H1 (cell line): ENCODE results near the gene RTTN. TPM values are rescaled to one million over a fixed set of nuclear protein-coding genes. Genes with fewer than 3 reads are reported as not detected.

Source experiments
- CTCF ChIA-PET: fragments of 300-600 bp; sonication (Branson Sonifier 250); formaldehyde crosslinking; loops from one replicate; lab custom pipeline; 2021; ENCODE audit not compliant: partially characterized antibody; lab: Charles Lee
- POLR2A ChIA-PET: fragments of 300-600 bp; sonication (Branson Sonifier 250); formaldehyde crosslinking; loops from one replicate; lab custom pipeline; 2021; ENCODE audit warnings: inconsistent platforms; ENCODE audit not compliant: partially characterized antibody; lab: Charles Lee
- DNase-seq, 2 experiments: peaks; one replicate each; pipeline versions ENCODE4 v3.0.0 to v3.0.0-alpha.2; 2010 to 2022; ENCODE audit warnings: low spot score in 2 of 2, low read depth in 1 of 2, mixed read lengths in 1 of 2
- FAIRE-seq: peaks from 2 replicates; lab custom pipeline; 2011; peaks lifted over from hg19 to GRCh38; lab: Jason Lieb, UNC
- H2AFZ ChIP-seq: 2 replicates; pipeline ENCODE4 v1.8.1; 2012; ENCODE audit warnings: low read length, inconsistent platforms
- H2AK5ac ChIP-seq: 2 replicates; pipeline ENCODE4 v1.6.1; 2013; ENCODE audit warnings: low read depth, low read length
- H2BK120ac ChIP-seq: replicated peaks from 2 replicates; pipeline ENCODE3; 2013; ENCODE audit warnings: low read depth, low read length, inconsistent platforms
- H2BK12ac ChIP-seq: 2 replicates; pipeline ENCODE4 v1.6.1; 2013; ENCODE audit warnings: low read depth, low read length
- H2BK15ac ChIP-seq: 2 replicates; pipeline ENCODE4 v1.6.1; 2013; ENCODE audit warnings: low read length
- H2BK20ac ChIP-seq: 2 replicates; pipeline ENCODE4 v1.6.1; 2013; ENCODE audit warnings: low read length
- H2BK5ac ChIP-seq: 2 replicates; pipeline ENCODE4 v1.6.1; 2013; ENCODE audit warnings: low read depth, low read length
- H3K14ac ChIP-seq: 2 replicates; pipeline ENCODE4 v1.6.1; 2013; ENCODE audit warnings: inconsistent platforms; ENCODE audit not compliant: insufficient read length
- H3K18ac ChIP-seq: 2 replicates; pipeline ENCODE4 v1.6.1; 2013; ENCODE audit warnings: low read length; ENCODE audit errors: extremely low read depth
- H3K23ac ChIP-seq: 2 replicates; pipeline ENCODE4 v1.6.1; 2013; ENCODE audit warnings: inconsistent platforms; ENCODE audit not compliant: insufficient read length
- H3K23me2 ChIP-seq: 2 replicates; pipeline ENCODE4 v1.6.1; 2013; ENCODE audit warnings: low read depth, low read length
- H3K27ac ChIP-seq: 2 replicates; pipeline ENCODE4 v1.6.1; 2011; ENCODE audit warnings: low read depth, low read length, inconsistent platforms
- H3K27me3 ChIP-seq, 4 experiments: replicated peaks in 1 of 4; 1 replicate in 1 of 4; 2 replicates in 3 of 4; pipeline versions ENCODE4 v1.6.1 to v1.8.1; 2011 to 2013; ENCODE audit warnings: low read length in 3 of 4, mild to moderate bottlenecking in 3 of 4, inconsistent platforms in 2 of 4, mixed read lengths in 2 of 4, moderate library complexity in 1 of 4; ENCODE audit not compliant: control insufficient read depth in 3 of 4, insufficient read depth in 3 of 4; ENCODE audit errors: extremely low read depth in 1 of 4
- H3K36me3 ChIP-seq, 4 experiments: 2 replicates each; pipeline versions ENCODE4 v1.6.1 to v1.8.1; 2011 to 2013; ENCODE audit warnings: mild to moderate bottlenecking in 4 of 4, low read length in 3 of 4, moderate library complexity in 2 of 4, control low read depth in 1 of 4, inconsistent platforms in 1 of 4; ENCODE audit not compliant: insufficient read depth in 4 of 4, control insufficient read depth in 2 of 4
- H3K4ac ChIP-seq: replicated peaks from 2 replicates; pipeline ENCODE3; 2013; ENCODE audit warnings: low read length, low read depth, mixed read lengths, inconsistent platforms; ENCODE audit not compliant: insufficient read length
- H3K4me1 ChIP-seq, 4 experiments: replicated peaks in 1 of 4; 1 replicate in 1 of 4; 2 replicates in 3 of 4; pipeline versions ENCODE4 v1.6.1 to v1.8.1; 2011 to 2013; ENCODE audit warnings: low read length in 3 of 4, inconsistent platforms in 2 of 4, mixed read lengths in 1 of 4; ENCODE audit not compliant: insufficient read depth in 4 of 4, control insufficient read depth in 3 of 4
- H3K4me2 ChIP-seq, 2 experiments: 2 replicates each; pipeline versions ENCODE4 v1.6.1 to v1.8.1; 2011 to 2013; ENCODE audit warnings: low read depth in 2 of 2, low read length in 2 of 2, control low read depth in 1 of 2, inconsistent platforms in 1 of 2, mild to moderate bottlenecking in 1 of 2; ENCODE audit not compliant: insufficient read depth in 1 of 2
- H3K4me3 ChIP-seq, 4 experiments: fragments of 200-600, 300-600 bp in 1 of 4; sonication (generic), shearing (Covaris generic), sonication (Bioruptor Twin) in 1 of 4; 2 replicates each; pipeline versions ENCODE4 v1.5.1 to v1.8.1; 2011 to 2016; ENCODE audit warnings: low read length in 4 of 4, low read depth in 3 of 4, control low read depth in 2 of 4, inconsistent platforms in 2 of 4, mild to moderate bottlenecking in 2 of 4, mixed read lengths in 1 of 4, moderate library complexity in 1 of 4; ENCODE audit not compliant: insufficient read depth in 2 of 4; ENCODE audit errors: extremely low read depth in 1 of 4
- H3K56ac ChIP-seq: replicated peaks from 2 replicates; pipeline ENCODE3; 2013; ENCODE audit warnings: low read depth, mild to moderate bottlenecking, mixed read lengths, low read length, inconsistent platforms; ENCODE audit not compliant: insufficient read length
- H3K79me1 ChIP-seq: 2 replicates; pipeline ENCODE4 v1.6.1; 2013; ENCODE audit warnings: low read depth, low read length, control low read depth
- H3K79me2 ChIP-seq, 2 experiments: 2 replicates each; pipeline versions ENCODE4 v1.6.1 to v1.8.1; 2012 to 2013; ENCODE audit warnings: low read length in 2 of 2, mild to moderate bottlenecking in 2 of 2, inconsistent platforms in 1 of 2; ENCODE audit not compliant: insufficient read depth in 2 of 2, control insufficient read depth in 1 of 2
- H3K9ac ChIP-seq, 4 experiments: replicated peaks in 1 of 4; 1 replicate in 1 of 4; 2 replicates in 3 of 4; pipeline versions ENCODE4 v1.6.1 to v1.8.1; 2011 to 2013; ENCODE audit warnings: low read depth in 3 of 4, low read length in 3 of 4, control low read depth in 2 of 4, mild to moderate bottlenecking in 2 of 4, moderate library complexity in 2 of 4, inconsistent platforms in 1 of 4; ENCODE audit errors: extremely low read depth in 1 of 4
- H3K9me3 ChIP-seq, 2 experiments: 2 replicates each; pipeline versions ENCODE4 v1.6.1 to v1.8.1; 2012 to 2013; ENCODE audit warnings: mild to moderate bottlenecking in 2 of 2, moderate library complexity in 2 of 2, control low read depth in 1 of 2, inconsistent platforms in 1 of 2, low read depth in 1 of 2, low read length in 1 of 2, mixed read lengths in 1 of 2; ENCODE audit not compliant: insufficient read depth in 2 of 2
- H4K20me1 ChIP-seq, 2 experiments: replicated peaks in 1 of 2; 2 replicates each; pipeline versions ENCODE3 to v1.8.1; 2011 to 2013; ENCODE audit warnings: inconsistent platforms in 2 of 2, low read length in 2 of 2, mild to moderate bottlenecking in 1 of 2; ENCODE audit not compliant: insufficient read depth in 2 of 2, control insufficient read depth in 1 of 2
- H4K5ac ChIP-seq: 2 replicates; pipeline ENCODE4 v1.6.1; 2013; ENCODE audit warnings: low read length, low read depth, mixed read lengths, inconsistent platforms; ENCODE audit not compliant: insufficient read length
- H4K8ac ChIP-seq: 2 replicates; pipeline ENCODE4 v1.8.0; 2013; ENCODE audit warnings: mild to moderate bottlenecking, moderate library complexity, low read length, inconsistent platforms; ENCODE audit not compliant: insufficient read depth; ENCODE audit errors: extremely low read depth
- H4K91ac ChIP-seq: replicated peaks from 2 replicates; pipeline ENCODE3; 2013; ENCODE audit warnings: low read length, mixed read lengths, inconsistent platforms; ENCODE audit not compliant: insufficient read length
- PHF8 ChIP-seq: fragments of 200-600 bp; sonication (generic); conservative IDR thresholded peaks from 2 replicates; pipeline ENCODE4 v1.7.1; 2012; ENCODE audit warnings: low read depth, mild to moderate bottlenecking, inconsistent platforms, low read length, moderate library complexity
- RXRA ChIP-seq: IDR thresholded peaks from 2 replicates; pipeline ENCODE4 v1.6.1; 2011; ENCODE audit warnings: low read depth, mild to moderate bottlenecking, low read length, moderate library complexity; ENCODE audit not compliant: insufficient read depth
- WGBS, 2 experiments: shearing (Covaris generic) in 1 of 2; methylation state at CpG; one replicate each; pipeline versions ENCODE4 v1.1.6 to v1.1.7; 2013 to 2015; ENCODE audit warnings: low lambda C conversion rate in 2 of 2, mixed read lengths in 2 of 2, inconsistent platforms in 1 of 2, low coverage in 1 of 2, missing lambda C conversion rate in 1 of 2; ENCODE audit not compliant: insufficient replicate concordance in 2 of 2, insufficient coverage in 1 of 2, insufficient read length in 1 of 2; ENCODE audit errors: extremely low coverage in 1 of 2, missing lambda C conversion rate in 1 of 2; 5-methylcytosine and 5-hydroxymethylcytosine counted together
- polyA plus RNA-seq, 7 experiments: library from polyadenylated mRNA; depleted of rRNA in 3 of 7; stranded (reverse) in 5 of 7; unstranded in 2 of 7; fragments of >200 nt in 5 of 7; fragments of 200-250 nt in 2 of 7; gene quantifications; 1 replicate in 5 of 7; 2 replicates in 1 of 7; 4 replicates in 1 of 7; pipeline versions ENCODE4 v1.2.1 to v1.2.3, GENCODE V29; 2011 to 2013; ENCODE audit warnings: missing spikeins in 2 of 7, mixed read lengths in 2 of 7
- total RNA-seq: library from RNA; stranded (reverse); fragmentation: NEBNext Ultra II Directional; extraction: Animal tissue kit (Norgen Biotek cat#: 25700); gene quantifications from 2 replicates; pipeline ENCODE4 v1.2.1, GENCODE V29; 2021
- TF ChIP-seq, protein P1 (sequence below), 3 experiments: IDR thresholded peaks; 1 replicate in 2 of 3; 2 replicates in 1 of 3; pipeline versions ENCODE4 v1.5.1 to v1.6.1; 2011; ENCODE audit warnings: low read length in 3 of 3, mild to moderate bottlenecking in 3 of 3, inconsistent platforms in 2 of 3, low read depth in 1 of 3, moderate library complexity in 1 of 3; ENCODE audit not compliant: insufficient read depth in 1 of 3; ENCODE audit errors: control extremely low read depth in 1 of 3

Gene RTTN
- total and polyA plus RNA-seq, 2 of the 8 experiments (the other 6 are each of a cell fraction or from before 2014, with no cell fraction given): 9.1 to 21.4 TPM

DNA sequence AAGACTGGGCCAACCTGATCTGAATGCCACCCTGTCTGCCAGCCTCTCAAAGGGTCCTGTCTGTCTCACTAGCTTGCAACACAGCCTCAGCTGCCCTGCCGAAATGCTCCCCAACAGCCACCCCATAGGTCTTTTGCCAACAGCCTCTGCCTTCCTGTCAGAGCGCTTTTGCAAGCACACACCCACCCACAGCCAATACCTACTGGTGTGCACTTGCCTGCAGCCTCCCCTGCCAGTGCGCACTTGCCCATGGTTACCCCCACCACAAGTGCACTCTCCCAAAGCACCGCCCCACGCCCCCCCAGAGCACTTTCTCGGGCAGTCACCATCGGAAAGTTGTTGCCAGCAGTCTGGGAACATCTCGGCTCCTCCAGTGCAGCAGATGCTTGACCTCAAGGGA lies 48.6 kb downstream of the RTTN start:
- TF ChIP-seq, protein P1, sequence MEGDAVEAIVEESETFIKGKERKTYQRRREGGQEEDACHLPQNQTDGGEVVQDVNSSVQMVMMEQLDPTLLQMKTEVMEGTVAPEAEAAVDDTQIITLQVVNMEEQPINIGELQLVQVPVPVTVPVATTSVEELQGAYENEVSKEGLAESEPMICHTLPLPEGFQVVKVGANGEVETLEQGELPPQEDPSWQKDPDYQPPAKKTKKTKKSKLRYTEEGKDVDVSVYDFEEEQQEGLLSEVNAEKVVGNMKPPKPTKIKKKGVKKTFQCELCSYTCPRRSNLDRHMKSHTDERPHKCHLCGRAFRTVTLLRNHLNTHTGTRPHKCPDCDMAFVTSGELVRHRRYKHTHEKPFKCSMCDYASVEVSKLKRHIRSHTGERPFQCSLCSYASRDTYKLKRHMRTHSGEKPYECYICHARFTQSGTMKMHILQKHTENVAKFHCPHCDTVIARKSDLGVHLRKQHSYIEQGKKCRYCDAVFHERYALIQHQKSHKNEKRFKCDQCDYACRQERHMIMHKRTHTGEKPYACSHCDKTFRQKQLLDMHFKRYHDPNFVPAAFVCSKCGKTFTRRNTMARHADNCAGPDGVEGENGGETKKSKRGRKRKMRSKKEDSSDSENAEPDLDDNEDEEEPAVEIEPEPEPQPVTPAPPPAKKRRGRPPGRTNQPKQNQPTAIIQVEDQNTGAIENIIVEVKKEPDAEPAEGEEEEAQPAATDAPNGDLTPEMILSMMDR (IDR thresholded peaks at IDR 0.05; ENCODE audit: control extremely low read depth in 1 of 3, insufficient read depth in 1 of 3, low read depth in 1 of 3, low read length in 3 of 3): no peak
- no peak for TF ChIP-seq RXRA
- TF ChIP-seq PHF8: no peak
- TF ChIP-seq, all 59 proteins: peak for 0
- Histone ChIP-seq H3K4me1 (peaks cover 0 to 3% (median 0%) of the 10 kb centered on the region in 4 experiments; a peak in 1 of 7 replicates), H3K79me1 (no peaks in the 10 kb centered on the region), H3K56ac (no peak overlapping the region), H2BK20ac (no peak overlapping the region), H4K20me1 (no peaks in the 10 kb centered on the region), H3K23ac (no peak overlapping the region), H2BK15ac (no peak overlapping the region), H3K4ac (no peak overlapping the region), H3K27me3 (no peaks in the 10 kb centered on the region), H2AK5ac (0 out of 2 replicates have a peak overlapping the region, but pooled peaks have one; percentile 24), H2BK12ac (no peak overlapping the region), H3K27ac (no peak overlapping the region), H3K4me2 (no peak overlapping the region), H3K9me3 (no peaks in the 10 kb centered on the region), H3K23me2 (peaks cover 2% of the 10 kb centered on the region; the same call in 1 of the 2 replicates), H3K9ac (no peak overlapping the region), H3K4me3 (no peak overlapping the region), H2BK5ac (no peak overlapping the region), H3K79me2 (peaks cover 0 to 4% of the 10 kb centered on the region in 2 experiments; a peak in 1 of 4 replicates), H4K8ac (no peak overlapping the region; the same call in 1 of the 2 replicates), H2BK120ac (no peak overlapping the region), H3K36me3 (no peaks in the 10 kb centered on the region; a peak in 1 of 8 replicates), H3K18ac (no peak overlapping the region), H2AFZ (no peak overlapping the region), H4K5ac (no peak overlapping the region), H3K14ac (no peak overlapping the region), H4K91ac (no peak overlapping the region)
- WGBS, 2 experiments: 93% methylated on average over 8 of the region's 8 CpGs; no CpG with 5 or more reads in 1 of the 2 experiments
- ChIA-PET POLR2A (no interaction called here), CTCF (no interaction called here)
- no peak for DNase-seq
- no peak for FAIRE-seq
